ENCODE measurements around the gene HLA-DMA. TPM values are rescaled to one million over a fixed set of nuclear protein-coding genes. Genes with fewer than 3 reads are reported as not detected.

The HLA-DMA gene
- total RNA-seq, 2 donors from 2014 or later: 4.9 to 19.0 TPM

- H3K27me3 Mint-ChIP-seq (ENCODE audit: insufficient read depth): peaks cover 2% of the 10 kb centered on the region
These were observed 30.6 kb upstream of the HLA-DMA start for GRCh38 chr6:32983493-32983848.

GRCh38 chr6:32982702-32983492 lies 30.0 kb upstream of the HLA-DMA start:
- Histone ChIP-seq H3K9ac (ENCODE audit: extremely low read depth, low read length, poor library complexity, severe bottlenecking) (no peak overlapping the region), H3K4me3 (ENCODE audit: low read length) (no peak overlapping the region), H3K36me3 (ENCODE audit: control insufficient read depth, insufficient read depth, low read length) (peaks cover 41% of the 10 kb centered on the region), H3K27ac (ENCODE audit: low read depth, low read length) (no peak overlapping the region), H3K4me1 (ENCODE audit: control insufficient read depth, insufficient read depth, low read length) (peaks cover 5% of the 10 kb centered on the region), H3K9me3 (ENCODE audit: control insufficient read depth, low read length) (no peaks in the 10 kb centered on the region), H3K27me3 (ENCODE audit: control insufficient read depth, insufficient read depth, low read length, poor library complexity, severe bottlenecking) (no peaks in the 10 kb centered on the region)
- Mint-ChIP-seq H3K36me3 (ENCODE audit: low read depth) (peaks cover 42% of the 10 kb centered on the region), H3K4me3 (no peak overlapping the region), H3K27me3 (ENCODE audit: insufficient read depth) (peaks cover 2% of the 10 kb centered on the region), H3K4me1 (peaks cover 24% of the 10 kb centered on the region), H3K27ac (peak overlapping the region; percentile 12), H3K9me3 (no peaks in the 10 kb centered on the region)
- WGBS, 2 experiments (ENCODE audit: insufficient coverage in 1 of 2, insufficient read length in 1 of 2): 89 to 91% methylated on average over 4 to 5 of the region's 6 CpGs
- TF ChIP-seq CTCF (conservative IDR thresholded peaks at IDR 0.05): no peak
- DNase-seq: no peak

More at GRCh38 chr6:32983493-32983848, 30.6 kb upstream of the HLA-DMA start:
- Histone ChIP-seq H3K9ac (ENCODE audit: extremely low read depth, low read length, poor library complexity, severe bottlenecking) (no peak overlapping the region), H3K27ac (ENCODE audit: low read depth, low read length) (no peak overlapping the region), H3K9me3 (ENCODE audit: control insufficient read depth, low read length) (no peaks in the 10 kb centered on the region), H3K27me3 (ENCODE audit: control insufficient read depth, insufficient read depth, low read length, poor library complexity, severe bottlenecking) (no peaks in the 10 kb centered on the region), H3K36me3 (ENCODE audit: control insufficient read depth, insufficient read depth, low read length) (peaks cover 35% of the 10 kb centered on the region), H3K4me1 (ENCODE audit: control insufficient read depth, insufficient read depth, low read length) (peaks cover 5% of the 10 kb centered on the region), H3K4me3 (ENCODE audit: low read length) (no peak overlapping the region)
- no peak for TF ChIP-seq CTCF (conservative IDR thresholded peaks at IDR 0.05)
- Mint-ChIP-seq H3K27ac (peak overlapping the region; percentile 41), H3K4me3 (no peak overlapping the region), H3K9me3 (no peaks in the 10 kb centered on the region), H3K4me1 (peaks cover 24% of the 10 kb centered on the region), H3K36me3 (ENCODE audit: low read depth) (peaks cover 36% of the 10 kb centered on the region)
- 83% methylated on average over 1 of the region's 1 CpG; no CpG with 5 or more reads in 1 of the 2 experiments for WGBS, 2 experiments (ENCODE audit: insufficient coverage in 1 of 2, insufficient read length in 1 of 2)
- peak; percentile 60 for DNase-seq

GRCh38 chr6:32982084-32982701 lies 29.3 kb upstream of the HLA-DMA start:
- no peak overlapping the region for H3K4me3 ChIP-seq (ENCODE audit: low read length)
- H3K27me3 ChIP-seq (ENCODE audit: control insufficient read depth, insufficient read depth, low read length, poor library complexity, severe bottlenecking): no peaks in the 10 kb centered on the region
- H3K4me3 Mint-ChIP-seq: no peak overlapping the region
- peaks cover 48% of the 10 kb centered on the region for H3K36me3 ChIP-seq (ENCODE audit: control insufficient read depth, insufficient read depth, low read length)
- peak overlapping the region; percentile 45 for H3K27ac Mint-ChIP-seq
- 91 to 95% methylated on average over 5 to 8 of the region's 8 CpGs for WGBS, 2 experiments (ENCODE audit: insufficient coverage in 1 of 2, insufficient read length in 1 of 2)
- DNase-seq: no peak
- no peak for TF ChIP-seq CTCF (conservative IDR thresholded peaks at IDR 0.05)
- H3K9me3 Mint-ChIP-seq: no peaks in the 10 kb centered on the region
- no peaks in the 10 kb centered on the region for H3K9me3 ChIP-seq (ENCODE audit: control insufficient read depth, low read length)
- H3K4me1 ChIP-seq (ENCODE audit: control insufficient read depth, insufficient read depth, low read length): peaks cover 5% of the 10 kb centered on the region
- H3K4me1 Mint-ChIP-seq: peaks cover 29% of the 10 kb centered on the region
- peaks cover 1% of the 10 kb centered on the region for H3K27me3 Mint-ChIP-seq (ENCODE audit: insufficient read depth)
- no peak overlapping the region for H3K9ac ChIP-seq (ENCODE audit: extremely low read depth, low read length, poor library complexity, severe bottlenecking)
- H3K27ac ChIP-seq (ENCODE audit: low read depth, low read length): peak overlapping the region; percentile 27
- H3K36me3 Mint-ChIP-seq (ENCODE audit: low read depth): peaks cover 49% of the 10 kb centered on the region
